ENCODE measurements around the gene PITPNM3.
"Not testable (repeated sequence)": the region's sequence is repeated elsewhere in the genome, so short reads cannot be mapped to it uniquely, and the experiment has no call there.

Gene PITPNM3

DNA sequence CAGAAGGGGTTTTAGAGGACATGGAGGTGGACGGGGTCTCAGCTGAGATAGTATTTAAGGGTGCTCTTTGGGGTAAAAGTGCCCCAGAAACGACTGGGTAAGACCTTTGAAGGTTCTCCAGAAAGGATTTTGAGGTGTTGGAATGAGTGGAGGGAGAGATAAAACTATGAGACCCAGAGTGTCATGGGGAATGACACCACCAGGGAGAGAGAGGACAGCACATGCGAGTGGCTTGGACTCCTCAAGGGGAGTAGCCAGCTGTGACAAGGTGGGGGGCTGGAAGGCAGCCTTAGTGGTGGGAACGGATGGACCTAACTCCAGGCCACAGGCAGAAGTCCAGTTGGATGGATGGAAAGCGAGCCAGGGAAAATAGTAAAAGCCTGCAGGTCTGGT is 19.2 kb upstream of the PITPNM3 start:
- Histone ChIP-seq H3K9me2 (replicated peaks; ENCODE audit: low read depth, low read length) (no peaks in the 10 kb centered on the region), H3K9me3 (ENCODE audit: insufficient read depth, low read depth, low read length) (no peaks in the 10 kb centered on the region), H3K36me3 (ENCODE audit: insufficient read depth, low read length) (peaks cover 12% of the 10 kb centered on the region; the same call in 1 of the 2 replicates), H4K20me1 (ENCODE audit: insufficient read depth, low read length, poor library complexity, severe bottlenecking) (no peaks in the 10 kb centered on the region), H3K4me2 (ENCODE audit: low read depth, low read length, poor library complexity, severe bottlenecking) (no peak overlapping the region), H3K4me1 (ENCODE audit: insufficient read depth, low read length, poor library complexity, severe bottlenecking) (no peaks in the 10 kb centered on the region), H2AFZ (ENCODE audit: low read length) (no peak overlapping the region), H3K9ac (ENCODE audit: low read depth, low read length, poor library complexity, severe bottlenecking) (no peak overlapping the region), H3K4me3 (ENCODE audit: low read length, poor library complexity, severe bottlenecking) (no peak overlapping the region), H3K79me2 (ENCODE audit: insufficient read depth, low read length) (no peaks in the 10 kb centered on the region), H3K27me3 (ENCODE audit: insufficient read depth, low read length, poor library complexity, severe bottlenecking) (no peaks in the 10 kb centered on the region), H3F3A (ENCODE audit: low read depth) (no peaks in the 10 kb centered on the region)
- TF ChIP-seq EZH2phosphoT487 (IDR thresholded peaks at IDR 0.05; ENCODE audit: borderline replicate concordance): no peak
- TF ChIP-seq, protein P1, sequence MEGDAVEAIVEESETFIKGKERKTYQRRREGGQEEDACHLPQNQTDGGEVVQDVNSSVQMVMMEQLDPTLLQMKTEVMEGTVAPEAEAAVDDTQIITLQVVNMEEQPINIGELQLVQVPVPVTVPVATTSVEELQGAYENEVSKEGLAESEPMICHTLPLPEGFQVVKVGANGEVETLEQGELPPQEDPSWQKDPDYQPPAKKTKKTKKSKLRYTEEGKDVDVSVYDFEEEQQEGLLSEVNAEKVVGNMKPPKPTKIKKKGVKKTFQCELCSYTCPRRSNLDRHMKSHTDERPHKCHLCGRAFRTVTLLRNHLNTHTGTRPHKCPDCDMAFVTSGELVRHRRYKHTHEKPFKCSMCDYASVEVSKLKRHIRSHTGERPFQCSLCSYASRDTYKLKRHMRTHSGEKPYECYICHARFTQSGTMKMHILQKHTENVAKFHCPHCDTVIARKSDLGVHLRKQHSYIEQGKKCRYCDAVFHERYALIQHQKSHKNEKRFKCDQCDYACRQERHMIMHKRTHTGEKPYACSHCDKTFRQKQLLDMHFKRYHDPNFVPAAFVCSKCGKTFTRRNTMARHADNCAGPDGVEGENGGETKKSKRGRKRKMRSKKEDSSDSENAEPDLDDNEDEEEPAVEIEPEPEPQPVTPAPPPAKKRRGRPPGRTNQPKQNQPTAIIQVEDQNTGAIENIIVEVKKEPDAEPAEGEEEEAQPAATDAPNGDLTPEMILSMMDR (conservative IDR thresholded peaks at IDR 0.05; ENCODE audit: low read length): no peak

GRCh38 chr17:6574687-6575595 is 18.6 kb upstream of the PITPNM3 start:
- H3K36me3 ChIP-seq (ENCODE audit: insufficient read depth, low read length): peaks cover 12% of the 10 kb centered on the region; the same call in 1 of the 2 replicates
- H3K9me2 ChIP-seq (replicated peaks; ENCODE audit: low read depth, low read length): no peaks in the 10 kb centered on the region
- H3K9me3 ChIP-seq (ENCODE audit: insufficient read depth, low read depth, low read length): no peaks in the 10 kb centered on the region
- H3K9ac ChIP-seq (ENCODE audit: low read depth, low read length, poor library complexity, severe bottlenecking): no peak overlapping the region
- H3K27me3 ChIP-seq (ENCODE audit: insufficient read depth, low read length, poor library complexity, severe bottlenecking): no peaks in the 10 kb centered on the region
- no peak overlapping the region for H3K4me2 ChIP-seq (ENCODE audit: low read depth, low read length, poor library complexity, severe bottlenecking)
- H3K4me3 ChIP-seq (ENCODE audit: low read length, poor library complexity, severe bottlenecking): no peak overlapping the region
- no peaks in the 10 kb centered on the region for H3K4me1 ChIP-seq (ENCODE audit: insufficient read depth, low read length, poor library complexity, severe bottlenecking)
- no peaks in the 10 kb centered on the region for H3K79me2 ChIP-seq (ENCODE audit: insufficient read depth, low read length)
- H4K20me1 ChIP-seq (ENCODE audit: insufficient read depth, low read length, poor library complexity, severe bottlenecking): no peaks in the 10 kb centered on the region
- TF ChIP-seq EZH2phosphoT487 (IDR thresholded peaks at IDR 0.05; ENCODE audit: borderline replicate concordance): no peak
- TF ChIP-seq, protein P1 (conservative IDR thresholded peaks at IDR 0.05; ENCODE audit: low read length): no peak
- H2AFZ ChIP-seq (ENCODE audit: low read length): no peak overlapping the region
- no peaks in the 10 kb centered on the region for H3F3A ChIP-seq (ENCODE audit: low read depth)

- no peaks in the 10 kb centered on the region for H3K27me3 ChIP-seq (ENCODE audit: insufficient read depth, low read length, poor library complexity, severe bottlenecking)
- no peaks in the 10 kb centered on the region for H3K79me2 ChIP-seq (ENCODE audit: insufficient read depth, low read length)
- no peaks in the 10 kb centered on the region for H3F3A ChIP-seq (ENCODE audit: low read depth)
- no peaks in the 10 kb centered on the region for H3K4me1 ChIP-seq (ENCODE audit: insufficient read depth, low read length, poor library complexity, severe bottlenecking)
- H3K36me3 ChIP-seq (ENCODE audit: insufficient read depth, low read length): peaks cover 12% of the 10 kb centered on the region; the same call in 1 of the 2 replicates
- no peak for TF ChIP-seq EZH2phosphoT487 (IDR thresholded peaks at IDR 0.05; ENCODE audit: borderline replicate concordance)
- TF ChIP-seq, protein P1 (conservative IDR thresholded peaks at IDR 0.05; ENCODE audit: low read length): no peak
- H3K4me2 ChIP-seq (ENCODE audit: low read depth, low read length, poor library complexity, severe bottlenecking): no peak overlapping the region
- no peak overlapping the region for H3K4me3 ChIP-seq (ENCODE audit: low read length, poor library complexity, severe bottlenecking)
- no peaks in the 10 kb centered on the region for H4K20me1 ChIP-seq (ENCODE audit: insufficient read depth, low read length, poor library complexity, severe bottlenecking)
- no peak overlapping the region for H2AFZ ChIP-seq (ENCODE audit: low read length)
- no peaks in the 10 kb centered on the region for H3K9me2 ChIP-seq (replicated peaks; ENCODE audit: low read depth, low read length)
- H3K9ac ChIP-seq (ENCODE audit: low read depth, low read length, poor library complexity, severe bottlenecking): no peak overlapping the region
- no peaks in the 10 kb centered on the region for H3K9me3 ChIP-seq (ENCODE audit: insufficient read depth, low read depth, low read length)
Observed at GRCh38 chr17:6573982-6574686, 17.8 kb upstream of the PITPNM3 start.

GRCh38 chr17:6573495-6573894 is 17.1 kb upstream of the PITPNM3 start:
- H2AFZ ChIP-seq (ENCODE audit: low read length); H3K79me2 ChIP-seq (ENCODE audit: insufficient read depth, low read length); H3K9ac ChIP-seq (ENCODE audit: low read depth, low read length, poor library complexity, severe bottlenecking); H3K9me2 ChIP-seq (replicated peaks; ENCODE audit: low read depth, low read length); H3K4me2 ChIP-seq (ENCODE audit: low read depth, low read length, poor library complexity, severe bottlenecking); H4K20me1 ChIP-seq (ENCODE audit: insufficient read depth, low read length, poor library complexity, severe bottlenecking); H3K36me3 ChIP-seq (ENCODE audit: insufficient read depth, low read length); H3K4me1 ChIP-seq (ENCODE audit: insufficient read depth, low read length, poor library complexity, severe bottlenecking); H3K4me3 ChIP-seq (ENCODE audit: low read length, poor library complexity, severe bottlenecking); H3F3A ChIP-seq (ENCODE audit: low read depth); H3K9me3 ChIP-seq (ENCODE audit: insufficient read depth, low read depth, low read length); H3K27me3 ChIP-seq (ENCODE audit: insufficient read depth, low read length, poor library complexity, severe bottlenecking): not testable (repeated sequence)

All from Loucy (cell line).